KG1 (cell line): ENCODE measurements around the gene PDHB.

Experiments
- DNase-seq: peaks from one replicate; lab custom pipeline; 2025; lab: John Stamatoyannopoulos, UW

The PDHB gene

GRCh38 chr3:58403513-58404109 lies 30.0 kb downstream of the PDHB start:
- no peak for DNase-seq

- DNase-seq = no peak
Observed at GRCh38 chr3:58398669-58399333, 34.8 kb downstream of the PDHB start.

DNA sequence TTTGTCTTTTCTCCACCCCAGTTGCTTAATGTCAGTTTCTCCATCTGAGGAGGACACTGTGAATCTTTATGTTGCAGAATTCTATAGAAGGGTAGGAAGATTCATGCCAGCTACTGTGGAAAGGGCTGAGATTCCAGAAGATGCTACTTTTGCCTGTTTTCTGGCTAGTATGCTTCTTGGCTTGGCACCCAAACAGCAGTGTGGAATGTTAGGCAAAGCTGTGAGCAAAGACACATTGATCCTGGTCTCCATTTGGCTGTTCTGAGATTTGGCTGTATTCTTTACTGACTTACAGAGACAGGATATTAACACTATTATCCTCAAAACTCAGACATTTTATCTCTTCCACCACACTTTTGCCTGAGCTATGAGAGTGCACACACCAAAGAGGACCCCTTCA lies 39.3 kb downstream of the PDHB start:
- no peak for DNase-seq

GRCh38 chr3:58392181-58392580 lies 41.5 kb downstream of the PDHB start:
- no peak for DNase-seq

DNA sequence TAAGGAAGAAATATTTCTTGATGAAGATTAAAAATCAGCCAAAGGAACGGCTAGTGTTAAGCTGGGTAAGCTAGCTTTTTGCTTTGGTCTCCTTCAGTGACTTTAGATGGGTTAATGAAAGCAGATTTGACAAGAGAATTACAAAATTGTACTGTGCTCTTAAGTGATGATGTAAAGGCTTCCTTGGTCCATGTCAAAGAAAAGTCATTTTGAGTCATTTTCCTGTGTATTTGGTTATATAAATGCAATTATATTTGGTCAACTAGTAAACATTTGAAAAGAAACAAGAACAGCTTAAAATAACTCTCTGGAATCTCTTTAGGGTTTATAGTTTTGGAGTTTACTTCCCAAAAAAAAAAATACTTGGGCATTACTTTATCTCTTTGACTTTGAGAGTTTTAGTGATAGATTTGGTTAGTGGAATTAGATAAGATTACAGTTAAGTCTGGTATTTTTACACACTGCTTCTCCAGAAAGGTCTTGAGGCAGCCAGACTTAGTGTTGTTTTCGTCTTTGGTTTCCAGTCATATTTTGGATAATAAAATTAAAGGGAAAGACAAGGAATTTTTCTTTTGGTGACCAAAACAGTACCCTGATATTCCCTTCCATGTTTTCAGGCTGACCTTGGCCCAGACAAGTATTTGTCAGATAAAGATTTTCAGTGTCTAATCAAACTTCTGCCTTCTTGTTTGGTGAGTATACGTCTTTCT lies 42.3 kb downstream of the PDHB start:
- DNase-seq = no peak

GRCh38 chr3:58388550-58389091 lies 45.0 kb downstream of the PDHB start:
- DNase-seq = no peak

- no peak for DNase-seq
Observed at GRCh38 chr3:58387650-58388546, 45.7 kb downstream of the PDHB start.

GRCh38 chr3:58386626-58387365 lies 46.8 kb downstream of the PDHB start:
- DNase-seq = no peak

- no peak for DNase-seq
Observed at GRCh38 chr3:58384381-58385090, 49.1 kb downstream of the PDHB start.

DNA sequence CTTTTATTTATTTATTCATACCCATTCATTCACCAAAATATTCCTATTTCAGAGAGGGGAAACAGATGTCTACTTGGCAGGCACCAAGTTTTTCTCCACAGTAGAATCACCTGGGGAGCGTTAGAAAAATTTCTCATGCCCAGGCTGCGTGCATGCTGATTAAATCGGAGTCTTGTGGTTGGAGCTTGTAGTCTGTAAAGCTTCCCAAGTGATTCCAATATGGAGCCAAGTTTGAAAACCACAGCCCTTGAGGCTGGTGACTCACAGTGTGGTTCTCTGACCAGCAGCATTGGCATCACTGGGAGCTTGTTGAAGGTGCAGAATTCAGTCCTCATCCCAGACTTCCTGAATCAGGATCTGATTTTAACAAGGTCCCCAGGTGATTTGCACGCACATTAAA lies 49.7 kb downstream of the PDHB start:
- no peak for DNase-seq

- DNase-seq = no peak
Observed at GRCh38 chr3:58383476-58383875, 50.2 kb downstream of the PDHB start.

DNA sequence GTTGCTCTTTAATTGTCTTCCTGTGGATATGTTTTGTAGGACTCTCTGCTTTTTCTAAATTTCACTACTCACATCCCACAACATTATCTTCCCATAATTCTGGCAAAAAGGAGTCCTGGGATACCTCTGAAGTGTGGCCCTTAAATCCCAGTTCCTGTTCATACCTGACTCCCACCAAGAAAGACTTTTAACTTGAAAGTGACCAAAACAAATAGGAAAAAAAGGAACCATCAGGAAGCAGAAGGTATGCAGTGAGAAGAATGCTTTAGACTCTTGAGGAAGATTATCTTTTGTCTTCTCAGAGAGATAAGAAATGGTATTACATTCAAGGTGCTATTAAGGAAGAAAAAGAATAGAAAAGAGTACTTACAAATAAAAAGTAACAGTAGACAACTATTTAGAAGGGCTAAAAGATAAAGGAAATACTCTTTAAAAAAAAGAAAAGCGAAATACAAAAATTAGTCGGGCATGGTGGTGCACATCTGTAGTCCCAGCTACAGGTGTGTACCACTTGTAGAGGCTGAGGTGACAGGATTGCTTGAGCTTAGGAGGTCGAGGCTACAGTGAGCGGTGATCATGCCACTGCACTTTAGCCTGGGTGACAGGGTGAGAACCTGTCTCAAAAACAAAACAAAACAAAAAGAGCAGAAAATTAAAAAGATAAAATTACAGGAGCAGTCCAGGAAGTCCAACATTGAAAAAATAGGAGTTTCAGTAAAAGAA lies 54.1 kb downstream of the PDHB start:
- no peak for DNase-seq

GRCh38 chr3:58377750-58378149 lies 55.9 kb downstream of the PDHB start:
- DNase-seq = no peak
